GM20000 (cell line): Measurements from ENCODE around the gene SOX11.
A peak's percentile ranks its signal among the peaks of the same experiment; 100 is the strongest.

ENCODE experiments used
- DNase-seq: peaks from one replicate; pipeline ENCODE4 v3.0.0; 2012; ENCODE audit warnings: low spot score
- TF ChIP-seq, protein P1 (sequence below): IDR thresholded peaks from 2 replicates; pipeline ENCODE4 v1.5.1; 2012; ENCODE audit warnings: mild to moderate bottlenecking, control low read depth; ENCODE audit errors: extremely low read depth, missing control alignments

Gene SOX11

DNA sequence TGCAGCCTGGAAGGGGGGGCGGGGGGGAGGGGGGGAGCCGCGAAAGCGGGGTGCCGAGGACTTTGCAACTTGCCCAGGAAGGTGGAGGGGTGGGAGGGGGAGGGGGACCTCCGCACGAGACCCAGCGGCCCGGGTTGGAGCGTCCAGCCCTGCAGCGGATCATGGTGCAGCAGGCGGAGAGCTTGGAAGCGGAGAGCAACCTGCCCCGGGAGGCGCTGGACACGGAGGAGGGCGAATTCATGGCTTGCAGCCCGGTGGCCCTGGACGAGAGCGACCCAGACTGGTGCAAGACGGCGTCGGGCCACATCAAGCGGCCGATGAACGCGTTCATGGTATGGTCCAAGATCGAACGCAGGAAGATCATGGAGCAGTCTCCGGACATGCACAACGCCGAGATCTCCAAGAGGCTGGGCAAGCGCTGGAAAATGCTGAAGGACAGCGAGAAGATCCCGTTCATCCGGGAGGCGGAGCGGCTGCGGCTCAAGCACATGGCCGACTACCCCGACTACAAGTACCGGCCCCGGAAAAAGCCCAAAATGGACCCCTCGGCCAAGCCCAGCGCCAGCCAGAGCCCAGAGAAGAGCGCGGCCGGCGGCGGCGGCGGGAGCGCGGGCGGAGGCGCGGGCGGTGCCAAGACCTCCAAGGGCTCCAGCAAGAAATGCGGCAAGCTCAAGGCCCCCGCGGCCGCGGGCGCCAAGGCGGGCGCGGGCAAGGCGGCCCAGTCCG is 540 bp downstream of the SOX11 start:
- TF ChIP-seq, protein P1, sequence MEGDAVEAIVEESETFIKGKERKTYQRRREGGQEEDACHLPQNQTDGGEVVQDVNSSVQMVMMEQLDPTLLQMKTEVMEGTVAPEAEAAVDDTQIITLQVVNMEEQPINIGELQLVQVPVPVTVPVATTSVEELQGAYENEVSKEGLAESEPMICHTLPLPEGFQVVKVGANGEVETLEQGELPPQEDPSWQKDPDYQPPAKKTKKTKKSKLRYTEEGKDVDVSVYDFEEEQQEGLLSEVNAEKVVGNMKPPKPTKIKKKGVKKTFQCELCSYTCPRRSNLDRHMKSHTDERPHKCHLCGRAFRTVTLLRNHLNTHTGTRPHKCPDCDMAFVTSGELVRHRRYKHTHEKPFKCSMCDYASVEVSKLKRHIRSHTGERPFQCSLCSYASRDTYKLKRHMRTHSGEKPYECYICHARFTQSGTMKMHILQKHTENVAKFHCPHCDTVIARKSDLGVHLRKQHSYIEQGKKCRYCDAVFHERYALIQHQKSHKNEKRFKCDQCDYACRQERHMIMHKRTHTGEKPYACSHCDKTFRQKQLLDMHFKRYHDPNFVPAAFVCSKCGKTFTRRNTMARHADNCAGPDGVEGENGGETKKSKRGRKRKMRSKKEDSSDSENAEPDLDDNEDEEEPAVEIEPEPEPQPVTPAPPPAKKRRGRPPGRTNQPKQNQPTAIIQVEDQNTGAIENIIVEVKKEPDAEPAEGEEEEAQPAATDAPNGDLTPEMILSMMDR, result no peak
- peak; percentile 44 for DNase-seq

DNA sequence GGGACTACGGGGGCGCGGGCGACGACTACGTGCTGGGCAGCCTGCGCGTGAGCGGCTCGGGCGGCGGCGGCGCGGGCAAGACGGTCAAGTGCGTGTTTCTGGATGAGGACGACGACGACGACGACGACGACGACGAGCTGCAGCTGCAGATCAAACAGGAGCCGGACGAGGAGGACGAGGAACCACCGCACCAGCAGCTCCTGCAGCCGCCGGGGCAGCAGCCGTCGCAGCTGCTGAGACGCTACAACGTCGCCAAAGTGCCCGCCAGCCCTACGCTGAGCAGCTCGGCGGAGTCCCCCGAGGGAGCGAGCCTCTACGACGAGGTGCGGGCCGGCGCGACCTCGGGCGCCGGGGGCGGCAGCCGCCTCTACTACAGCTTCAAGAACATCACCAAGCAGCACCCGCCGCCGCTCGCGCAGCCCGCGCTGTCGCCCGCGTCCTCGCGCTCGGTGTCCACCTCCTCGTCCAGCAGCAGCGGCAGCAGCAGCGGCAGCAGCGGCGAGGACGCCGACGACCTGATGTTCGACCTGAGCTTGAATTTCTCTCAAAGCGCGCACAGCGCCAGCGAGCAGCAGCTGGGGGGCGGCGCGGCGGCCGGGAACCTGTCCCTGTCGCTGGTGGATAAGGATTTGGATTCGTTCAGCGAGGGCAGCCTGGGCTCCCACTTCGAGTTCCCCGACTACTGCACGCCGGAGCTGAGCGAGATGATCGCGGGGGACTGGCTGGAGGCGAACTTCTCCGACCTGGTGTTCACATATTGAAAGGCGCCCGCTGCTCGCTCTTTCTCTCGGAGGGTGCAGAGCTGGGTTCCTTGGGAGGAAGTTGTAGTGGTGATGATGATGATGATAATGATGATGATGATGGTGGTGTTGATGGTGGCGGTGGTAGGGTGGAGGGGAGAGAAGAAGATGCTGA is 1.4 kb downstream of the SOX11 start:
- peak; percentile 46 for DNase-seq
- TF ChIP-seq, protein P1, result no peak

DNA sequence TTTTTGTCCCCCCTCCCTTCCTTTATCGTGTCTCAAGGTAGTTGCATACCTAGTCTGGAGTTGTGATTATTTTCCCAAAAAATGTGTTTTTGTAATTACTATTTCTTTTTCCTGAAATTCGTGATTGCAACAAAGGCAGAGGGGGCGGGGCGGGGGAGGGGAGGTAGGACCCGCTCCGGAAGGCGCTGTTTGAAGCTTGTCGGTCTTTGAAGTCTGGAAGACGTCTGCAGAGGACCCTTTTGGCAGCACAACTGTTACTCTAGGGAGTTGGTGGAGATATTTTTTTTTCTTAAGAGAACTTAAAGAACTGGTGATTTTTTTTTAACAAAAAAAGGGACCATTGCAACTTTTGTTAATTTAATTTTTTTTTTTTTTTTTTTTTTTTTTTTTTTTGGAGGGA is 2.1 kb downstream of the SOX11 start:
- DNase-seq, result no peak
- TF ChIP-seq, protein P1, result no peak

DNA sequence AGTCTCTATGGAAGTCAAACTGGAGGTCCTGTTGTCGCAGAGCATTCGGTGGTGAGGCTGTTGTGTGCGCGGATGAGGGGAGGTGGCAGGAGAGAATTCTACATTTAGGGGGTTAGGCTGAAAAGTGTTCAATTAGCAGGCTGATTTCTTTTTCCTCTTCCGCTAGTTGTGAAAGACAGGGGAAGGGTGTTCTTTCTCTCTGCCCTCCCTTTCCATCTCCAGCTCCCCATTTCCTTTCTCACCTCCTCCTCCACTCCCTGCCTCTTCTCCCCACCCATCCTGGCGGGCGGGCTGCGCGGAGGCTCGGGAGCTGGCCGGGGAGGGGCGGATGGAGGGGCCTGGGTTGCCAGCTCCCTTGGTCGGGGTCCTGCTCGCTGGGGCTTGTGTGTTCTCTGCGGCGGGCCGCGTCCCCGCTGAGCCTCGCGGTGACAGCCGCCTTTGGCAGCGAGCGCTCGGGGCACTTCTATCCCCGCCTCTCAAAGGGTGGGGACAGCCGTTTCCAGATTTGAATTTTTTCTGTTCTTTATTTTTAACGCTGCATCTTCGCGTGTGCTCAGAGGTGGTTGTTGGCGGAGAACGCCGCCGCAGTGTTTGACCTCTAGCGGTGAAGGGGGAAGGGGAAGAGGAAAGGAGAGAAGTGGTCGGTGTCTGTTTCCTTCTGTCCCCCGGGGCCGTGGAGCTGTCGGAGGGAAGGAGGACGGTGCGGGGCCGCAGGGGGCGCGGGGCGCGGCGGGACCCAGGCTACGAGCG is 3.6 kb downstream of the SOX11 start:
- DNase-seq, result no peak
- TF ChIP-seq, protein P1, result no peak

DNA sequence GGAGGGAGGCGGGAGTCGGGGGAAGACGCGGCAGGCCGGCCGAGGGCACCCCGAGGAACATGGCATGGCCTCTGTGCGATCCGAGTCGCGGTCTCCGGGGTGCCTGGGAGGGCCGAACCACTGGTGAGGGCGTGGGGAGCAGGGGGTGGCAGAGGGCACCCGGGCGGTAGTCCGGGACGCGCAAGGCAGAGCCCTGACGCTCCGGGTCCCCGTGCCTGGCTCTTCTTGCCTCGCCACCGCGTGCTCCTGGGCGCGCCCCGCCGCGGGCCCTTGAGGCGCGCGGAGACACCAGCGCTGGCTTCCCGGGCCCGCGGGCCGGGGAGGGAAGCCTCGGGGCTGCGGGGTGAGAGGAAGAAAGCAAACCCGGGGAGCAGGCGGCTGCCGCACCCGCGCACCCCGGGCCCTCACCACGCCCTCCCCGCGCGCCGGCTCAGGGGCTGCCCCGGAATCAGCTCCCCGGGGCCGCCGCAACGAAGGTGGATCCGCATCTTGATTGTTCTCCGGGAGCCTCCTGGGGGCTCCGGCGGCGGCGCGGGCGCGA is 4.3 kb downstream of the SOX11 start:
- DNase-seq, result no peak
- TF ChIP-seq, protein P1, result no peak

DNA sequence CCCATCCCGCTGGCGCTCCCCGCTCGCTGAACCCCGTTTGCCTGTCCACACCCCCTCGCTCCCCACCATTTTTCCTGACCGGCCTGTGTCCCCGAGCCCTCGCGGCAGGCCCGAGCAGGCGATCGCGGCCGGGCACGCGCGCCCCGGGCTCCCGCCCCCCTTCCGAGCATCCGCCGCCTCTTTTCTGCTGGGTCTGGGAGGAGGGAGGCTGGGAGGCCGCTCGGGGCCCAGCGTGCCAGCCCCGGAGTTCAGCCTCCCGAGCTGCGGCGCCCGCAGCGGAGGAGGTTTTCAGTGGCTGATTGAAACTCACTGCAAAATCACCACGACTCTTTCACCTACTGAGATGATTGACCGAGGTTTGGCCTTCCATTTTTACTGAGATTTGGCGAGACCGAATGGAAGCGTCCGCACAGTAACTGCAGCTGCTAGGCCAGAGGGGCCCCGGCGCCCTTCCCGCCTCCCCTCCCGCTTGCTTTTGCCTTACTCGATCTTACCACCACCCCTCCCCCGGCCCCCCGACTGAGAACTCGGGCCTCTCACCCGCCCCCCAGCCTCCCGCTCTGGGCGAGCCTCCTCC is 4.8 kb downstream of the SOX11 start:
- DNase-seq, result no peak
- TF ChIP-seq, protein P1, result no peak
